GM21515 (cell line): ENCODE data around the gene NFASC.

ENCODE experiments used
- ATAC-seq: cut with Tn5 transposase; IDR thresholded peaks from one replicate; pipeline ENCODE4 v1.9.1; 2021; ENCODE audit not compliant: unreplicated experiment

The NFASC gene

GRCh38 chr1:204858363-204858821, 12.3 kb upstream of the NFASC start:
- ATAC-seq, result no peak

GRCh38 chr1:204859861-204860267, 10.8 kb upstream of the NFASC start:
- ATAC-seq, result no peak

- ATAC-seq, result no peak
These were observed 7.6 kb upstream of the NFASC start for GRCh38 chr1:204863024-204863423.

GRCh38 chr1:204863730-204864129, 6.9 kb upstream of the NFASC start:
- no peak for ATAC-seq

GRCh38 chr1:204866051-204866596, 4.5 kb upstream of the NFASC start:
- ATAC-seq, result no peak

GRCh38 chr1:204867203-204867602, 3.5 kb upstream of the NFASC start:
- no peak for ATAC-seq

GRCh38 chr1:204867666-204868339, 2.9 kb upstream of the NFASC start:
- no peak for ATAC-seq

GRCh38 chr1:204868340-204868700, 2.3 kb upstream of the NFASC start:
- no peak for ATAC-seq

GRCh38 chr1:204869097-204869496, 1.6 kb upstream of the NFASC start:
- ATAC-seq, result no peak

- no peak for ATAC-seq
These were observed 859 bp downstream of the NFASC start for GRCh38 chr1:204871405-204872037.

GRCh38 chr1:204872262-204872881, 1.7 kb downstream of the NFASC start:
- ATAC-seq, result no peak

GRCh38 chr1:204873176-204873575, 2.5 kb downstream of the NFASC start:
- no peak for ATAC-seq

- ATAC-seq, result no peak
These were observed 3.1 kb downstream of the NFASC start for GRCh38 chr1:204873714-204874113.

GRCh38 chr1:204874274-204874673, 3.6 kb downstream of the NFASC start:
- no peak for ATAC-seq

GRCh38 chr1:204875255-204875654, 4.6 kb downstream of the NFASC start:
- no peak for ATAC-seq

GRCh38 chr1:204878621-204879234, 8.1 kb downstream of the NFASC start:
- no peak for ATAC-seq

GRCh38 chr1:204879351-204879750, 8.7 kb downstream of the NFASC start:
- no peak for ATAC-seq

- ATAC-seq, result no peak
These were observed 10.2 kb downstream of the NFASC start for GRCh38 chr1:204880906-204881305.

- no peak for ATAC-seq
These were observed 11.8 kb downstream of the NFASC start for GRCh38 chr1:204882479-204882878.

GRCh38 chr1:204883405-204883804, 12.7 kb downstream of the NFASC start:
- ATAC-seq, result no peak

- ATAC-seq, result no peak
These were observed 14.6 kb downstream of the NFASC start for GRCh38 chr1:204885288-204885711.

- no peak for ATAC-seq
These were observed 15.1 kb downstream of the NFASC start for GRCh38 chr1:204885790-204886189.
